Psoas muscle (tissue), 8 donors: ENCODE results near the gene IGFL4. TPM values are rescaled to one million over a fixed set of nuclear protein-coding genes. Genes with fewer than 3 reads are reported as not detected.
A peak's percentile ranks its signal among the peaks of the same experiment; 100 is the strongest.

Experiments
- ATAC-seq, 4 donors: fragments of 200-7000 bp; cut with Tn5 transposase; one replicate each; pipeline ENCODE4 v1.9.1; 2020; ENCODE audit warnings: moderate library complexity in 3 of 4, mild to moderate bottlenecking in 2 of 4
- DNase-seq, 2 donors: peaks; one replicate each; pipeline ENCODE4 v3.0.0-alpha.2; 2020
- H3K27ac ChIP-seq: fragments of 200-600 bp; one replicate; pipeline ENCODE4 v1.8.0; 2022
- H3K27me3 ChIP-seq, 3 donors: fragments of 200-600 bp in 1 of 3; one replicate each; pipeline versions ENCODE4 v1.6.1 to v1.8.0; 2013 to 2022; ENCODE audit warnings: low read length in 2 of 3, mild to moderate bottlenecking in 2 of 3, moderate library complexity in 1 of 3; ENCODE audit not compliant: insufficient read depth in 3 of 3
- H3K36me3 ChIP-seq, 2 donors: fragments of 200-600 bp in 1 of 2; one replicate each; pipeline versions ENCODE4 v1.6.1 to v1.8.0; 2013 to 2022; ENCODE audit warnings: low read depth in 1 of 2, mild to moderate bottlenecking in 1 of 2, moderate library complexity in 1 of 2; ENCODE audit not compliant: insufficient read depth in 1 of 2
- H3K4me1 ChIP-seq: fragments of 200-600 bp; one replicate; pipeline ENCODE4 v1.8.0; 2022
- H3K4me3 ChIP-seq: fragments of 200-600 bp; one replicate; pipeline ENCODE4 v1.8.0; 2022; ENCODE audit warnings: mild to moderate bottlenecking
- H3K9me3 ChIP-seq: fragments of 200-600 bp; one replicate; pipeline ENCODE4 v1.8.0; 2022
- CTCF ChIP-seq: fragments of 200-600 bp; IDR thresholded peaks from one replicate; pipeline ENCODE4 v1.8.0; 2022; ENCODE audit warnings: antibody characterized with exemption
- WGBS, 3 donors: extraction: QIAGEN DNeasy Blood & Tissue Kit; methylation state at CpG; one replicate each; pipeline versions ENCODE4 v1.1.6 to v1.1.7; 2013; 5-methylcytosine and 5-hydroxymethylcytosine counted together
- intact Hi-C, 2 donors: fragments of 100-400 bp; cut with DNase I; formaldehyde crosslinking; loops; one replicate each; pipeline versions ENCODE4 v1.11.0 to v1.14.2; 2022
- polyA plus RNA-seq, 3 donors: library from polyadenylated mRNA; stranded (reverse); fragments of 200-250 nt; gene quantifications; one replicate each; pipeline ENCODE4 v1.2.3, GENCODE V29; 2013
- total RNA-seq, 4 donors: library from RNA; stranded (reverse); fragmentation: NEBNext Ultra II Directional in 2 of 4; extraction: Animal tissue kit (Norgen Biotek cat#: 25700) in 2 of 4; gene quantifications; one replicate each; pipeline versions ENCODE4 v1.2.1 to v1.2.4, GENCODE V29; 2021 to 2023
- donor health status: healthy with polysubstance abuse.
- donor health status: DM: no; HTN: no; CAD: no; lungs with moderate emphysema.
- donor health status: Bipolar disorder and iron deficiency.
- donor health status: healthy.
- donor health status: DM: yes; HTN: yes; CAD: no.
- donor health status: DM: no; HTN: no; CAD: no.
- donor health status: DM: no; HTN: no; CAD: no.
- donor health status: DM: yes; HTN: yes; CAD: no.

Gene IGFL4
- total and polyA plus RNA-seq, 7 donors, result not detected

- no peaks in the 10 kb centered on the region for H3K4me1 ChIP-seq
- TF ChIP-seq CTCF, result no peak
- peaks cover 26% of the 10 kb centered on the region for H3K9me3 ChIP-seq
- H3K27me3 ChIP-seq, result peaks cover 7 to 45% (median 9%) of the 10 kb centered on the region in 3 donors
- 52 to 54% (median 53%) methylated on average over 2 of the region's 2 CpGs for WGBS, 3 donors
- DNase-seq (no peak), ATAC-seq (no peak)
- no peak overlapping the region for H3K27ac ChIP-seq
- H3K36me3 ChIP-seq, result no peaks in the 10 kb centered on the region
- H3K4me3 ChIP-seq, result no peak overlapping the region
- intact Hi-C loops, result loop anchor here (1.0 to 5.0 kb wide), 4 partner anchors 105 to 185 kb away; no protein-coding TSS in a partner anchor
These were observed 41.9 kb upstream of the IGFL4 start for GRCh38 chr19:46082728-46083050.

- no peaks in the 10 kb centered on the region for H3K36me3 ChIP-seq
- intact Hi-C loops, result loop anchor here (2.0 to 5.0 kb wide), 3 partner anchors 105 to 185 kb away; no protein-coding TSS in a partner anchor
- peak; percentile 59 for TF ChIP-seq CTCF
- ATAC-seq (peak in 3 of 4 donors; percentile 53 to 65 (median 61)), DNase-seq (no peak)
- H3K4me3 ChIP-seq, result no peak overlapping the region
- H3K4me1 ChIP-seq, result no peaks in the 10 kb centered on the region
- 44 to 56% (median 49%) methylated on average over 4 of the region's 4 CpGs for WGBS, 3 donors
- H3K27ac ChIP-seq, result no peak overlapping the region
- H3K27me3 ChIP-seq, result peaks cover 7 to 51% (median 15%) of the 10 kb centered on the region in 3 donors
- peaks cover 26% of the 10 kb centered on the region for H3K9me3 ChIP-seq
These were observed 41.3 kb upstream of the IGFL4 start for GRCh38 chr19:46081928-46082727.

DNA sequence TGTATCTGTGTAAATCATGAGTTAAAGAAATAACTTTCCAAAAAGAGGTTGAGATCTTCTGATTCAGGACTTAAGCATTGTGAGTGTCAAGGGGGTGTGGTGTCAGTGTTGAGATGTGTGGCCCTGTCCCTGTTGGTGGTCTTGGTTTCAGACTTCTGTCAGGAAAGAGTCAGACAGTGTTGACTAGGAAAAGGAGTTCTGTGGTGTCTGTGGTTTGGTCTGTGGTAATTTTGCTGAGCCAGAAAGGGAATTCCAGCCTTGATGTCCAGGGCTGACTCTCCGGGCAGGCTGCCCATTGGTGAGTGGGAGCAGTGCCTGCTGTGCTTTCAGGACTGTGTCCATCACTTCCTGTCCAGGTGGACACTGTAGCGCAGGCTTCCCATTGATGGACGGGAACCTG is 39.8 kb upstream of the IGFL4 start:
- Histone ChIP-seq H3K4me3 (no peak overlapping the region), H3K4me1 (no peaks in the 10 kb centered on the region), H3K9me3 (peaks cover 13% of the 10 kb centered on the region), H3K36me3 (no peaks in the 10 kb centered on the region), H3K27ac (no peak overlapping the region), H3K27me3 (peaks cover 7 to 66% (median 18%) of the 10 kb centered on the region in 3 donors)
- ATAC-seq (no peak), DNase-seq (no peak)
- no peak for TF ChIP-seq CTCF
- WGBS, 3 donors, result 21 to 48% (median 34%) methylated on average over 3 of the region's 3 CpGs
- intact Hi-C loops, result loop anchor here (5.0 kb wide), 2 partner anchors 107 to 187 kb away; no protein-coding TSS in a partner anchor

GRCh38 chr19:46079576-46079975 is 38.8 kb upstream of the IGFL4 start:
- 76 to 84% (median 76%) methylated on average over 7 of the region's 7 CpGs for WGBS, 3 donors
- intact Hi-C loops, result no loop called here
- no peak overlapping the region for H3K4me3 ChIP-seq
- ATAC-seq, result no peak
- H3K27ac ChIP-seq, result no peak overlapping the region
- H3K4me1 ChIP-seq, result no peaks in the 10 kb centered on the region
- H3K27me3 ChIP-seq, result peaks cover 5 to 68% (median 18%) of the 10 kb centered on the region in 3 donors
- peaks cover 4% of the 10 kb centered on the region for H3K9me3 ChIP-seq
- no peaks in the 10 kb centered on the region for H3K36me3 ChIP-seq
- DNase-seq, result no peak
- TF ChIP-seq CTCF, result no peak
